CD4-positive, alpha-beta T cell (primary cell): Measurements from ENCODE around the gene SPG21. TPM values are rescaled to one million over a fixed set of nuclear protein-coding genes. Genes with fewer than 3 reads are reported as not detected.
"Not testable (repeated sequence)": the region's sequence is repeated elsewhere in the genome, so short reads cannot be mapped to it uniquely, and the experiment has no call there.

ENCODE experiments used
- ATAC-seq: fragments of 200-7000 bp; cut with Tn5 transposase; one replicate; pipeline ENCODE4 v1.10.0; 2022; ENCODE audit warnings: mild to moderate bottlenecking; ENCODE audit not compliant: poor library complexity
- CTCF ChIA-PET: fragments of 350-600 bp; sonication (Branson Sonifier 250); formaldehyde crosslinking; loops from one replicate; lab custom pipeline; 2021; ENCODE audit warnings: antibody characterized with exemption, inconsistent platforms; lab: Charles Lee
- POLR2A ChIA-PET: fragments of 350-600 bp; sonication (Branson Sonifier 250); formaldehyde crosslinking; loops from one replicate; lab custom pipeline; 2021; ENCODE audit warnings: antibody characterized with exemption, inconsistent platforms; lab: Charles Lee
- DNase-seq, 14 experiments: peaks; one replicate each; pipeline ENCODE4 v3.0.0-alpha.2; 2013 to 2020; ENCODE audit warnings: mixed read lengths in 2 of 14
- H3K27ac ChIP-seq, 2 donors: one replicate each; pipeline versions ENCODE4 v1.5.1 to v1.7.0; 2013; ENCODE audit warnings: low read length in 2 of 2, low read depth in 1 of 2, mild to moderate bottlenecking in 1 of 2
- H3K27me3 ChIP-seq, 2 experiments: 1 replicate in 1 of 2; 2 replicates in 1 of 2; pipeline versions ENCODE4 v1.6.1 to v1.7.0; 2013; ENCODE audit warnings: low read length in 2 of 2, control low read depth in 1 of 2, mild to moderate bottlenecking in 1 of 2, moderate library complexity in 1 of 2; ENCODE audit not compliant: insufficient read depth in 2 of 2, control insufficient read depth in 1 of 2
- H3K36me3 ChIP-seq: one replicate; pipeline ENCODE4 v1.6.1; 2013; ENCODE audit warnings: low read length, control low read depth; ENCODE audit not compliant: insufficient read depth
- H3K4me1 ChIP-seq: one replicate; pipeline ENCODE4 v1.6.1; 2013; ENCODE audit warnings: low read length, control low read depth; ENCODE audit not compliant: insufficient read depth
- H3K4me3 ChIP-seq: one replicate; pipeline ENCODE4 v1.5.1; 2013; ENCODE audit warnings: mild to moderate bottlenecking, low read length, moderate library complexity
- H3K9me3 ChIP-seq, 2 experiments: 1 replicate in 1 of 2; 2 replicates in 1 of 2; pipeline versions ENCODE4 v1.6.1 to v1.7.0; 2013; ENCODE audit warnings: low read length in 2 of 2, mild to moderate bottlenecking in 2 of 2, control low read depth in 1 of 2, moderate library complexity in 1 of 2; ENCODE audit not compliant: control insufficient read depth in 1 of 2, insufficient read depth in 1 of 2
- H3K27ac Mint-ChIP-seq: one replicate; pipeline ENCODE4 v1.8.0; 2020; ENCODE audit warnings: mixed read lengths
- H3K27me3 Mint-ChIP-seq: one replicate; pipeline ENCODE4 v1.8.0; 2021; ENCODE audit warnings: mixed read lengths
- H3K36me3 Mint-ChIP-seq: one replicate; pipeline ENCODE4 v1.8.0; 2021; ENCODE audit warnings: low read depth, mixed read lengths
- H3K4me1 Mint-ChIP-seq: one replicate; pipeline ENCODE4 v1.8.0; 2021; ENCODE audit warnings: low read depth, mixed read lengths
- H3K4me3 Mint-ChIP-seq: one replicate; pipeline ENCODE4 v1.8.0; 2020; ENCODE audit warnings: mild to moderate bottlenecking, mixed read lengths
- H3K9me3 Mint-ChIP-seq: one replicate; pipeline ENCODE4 v1.8.0; 2020; ENCODE audit warnings: mixed read lengths
- intact Hi-C, 2 experiments: fragments of 100-400 bp; cut with DNase I in 1 of 2; cut with micrococcal nuclease in 1 of 2; formaldehyde crosslinking; loops; one replicate each; pipeline versions ENCODE4 v1.15.1 to v1.9.0; 2023 to 2025; cut with DNase I, micrococcal nuclease
- total RNA-seq, 174 experiments: library from RNA in 2 of 174; stranded (reverse) in 2 of 174; gene quantifications; one replicate each; pipeline ENCODE4 v1.2.3 and lab custom pipeline; 2021 to 2026
- TF ChIP-seq, protein P1 (sequence below): fragments of 200-600 bp; IDR thresholded peaks from one replicate; pipeline ENCODE4 v1.8.0; 2022; ENCODE audit warnings: antibody characterized with exemption, mild to moderate bottlenecking

The SPG21 gene
- total RNA-seq, 2 experiments from 2014 or later = 29.4 to 32.7 TPM

GRCh38 chr15:65021488-65021887 lies 31.8 kb upstream of the SPG21 start:
- H3K27ac ChIP-seq = no peak overlapping the region
- H3K9me3 ChIP-seq = no peaks in the 10 kb centered on the region
- H3K36me3 Mint-ChIP-seq = peaks cover 87% of the 10 kb centered on the region
- POLR2A ChIA-PET = no interaction called here
- ATAC-seq = no peak
- intact Hi-C loops = no loop called here
- no peaks in the 10 kb centered on the region for H3K4me1 Mint-ChIP-seq
- CTCF ChIA-PET = no interaction called here
- H3K4me3 Mint-ChIP-seq = no peak overlapping the region
- no peaks in the 10 kb centered on the region for H3K9me3 Mint-ChIP-seq
- H3K4me1 ChIP-seq = no peaks in the 10 kb centered on the region
- no peaks in the 10 kb centered on the region for H3K27me3 Mint-ChIP-seq
- H3K4me3 ChIP-seq = no peak overlapping the region
- no peaks in the 10 kb centered on the region for H3K27me3 ChIP-seq
- TF ChIP-seq, protein P1, sequence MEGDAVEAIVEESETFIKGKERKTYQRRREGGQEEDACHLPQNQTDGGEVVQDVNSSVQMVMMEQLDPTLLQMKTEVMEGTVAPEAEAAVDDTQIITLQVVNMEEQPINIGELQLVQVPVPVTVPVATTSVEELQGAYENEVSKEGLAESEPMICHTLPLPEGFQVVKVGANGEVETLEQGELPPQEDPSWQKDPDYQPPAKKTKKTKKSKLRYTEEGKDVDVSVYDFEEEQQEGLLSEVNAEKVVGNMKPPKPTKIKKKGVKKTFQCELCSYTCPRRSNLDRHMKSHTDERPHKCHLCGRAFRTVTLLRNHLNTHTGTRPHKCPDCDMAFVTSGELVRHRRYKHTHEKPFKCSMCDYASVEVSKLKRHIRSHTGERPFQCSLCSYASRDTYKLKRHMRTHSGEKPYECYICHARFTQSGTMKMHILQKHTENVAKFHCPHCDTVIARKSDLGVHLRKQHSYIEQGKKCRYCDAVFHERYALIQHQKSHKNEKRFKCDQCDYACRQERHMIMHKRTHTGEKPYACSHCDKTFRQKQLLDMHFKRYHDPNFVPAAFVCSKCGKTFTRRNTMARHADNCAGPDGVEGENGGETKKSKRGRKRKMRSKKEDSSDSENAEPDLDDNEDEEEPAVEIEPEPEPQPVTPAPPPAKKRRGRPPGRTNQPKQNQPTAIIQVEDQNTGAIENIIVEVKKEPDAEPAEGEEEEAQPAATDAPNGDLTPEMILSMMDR = no peak
- H3K27ac Mint-ChIP-seq = no peak overlapping the region
- no peak for DNase-seq
- H3K36me3 ChIP-seq = peaks cover 50% of the 10 kb centered on the region

DNA sequence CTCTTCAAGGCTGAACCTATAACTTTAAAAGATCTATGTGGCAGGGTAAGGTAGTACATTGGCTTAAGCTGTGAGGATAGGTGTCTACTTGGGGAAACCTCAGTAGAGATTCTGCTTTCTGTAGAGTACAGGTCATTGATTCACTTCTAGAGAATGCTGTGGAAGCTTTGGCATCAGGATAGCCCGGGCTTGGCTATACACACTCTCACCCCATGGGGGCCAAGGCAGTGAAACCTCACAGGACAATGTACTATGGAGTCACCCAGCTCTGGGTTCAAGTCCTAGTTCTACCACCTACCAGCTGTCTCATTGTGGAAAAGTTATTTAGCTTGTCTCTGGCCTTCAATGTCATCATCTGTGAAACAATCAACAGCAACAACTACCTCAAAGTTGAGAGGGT lies 30.7 kb upstream of the SPG21 start:
- Histone ChIP-seq H3K36me3 (peaks cover 51% of the 10 kb centered on the region), H3K27ac (no peak overlapping the region), H3K4me1 (no peaks in the 10 kb centered on the region), H3K9me3 (no peaks in the 10 kb centered on the region), H3K27me3 (no peaks in the 10 kb centered on the region), H3K4me3 (no peak overlapping the region)
- Mint-ChIP-seq H3K36me3 (peaks cover 87% of the 10 kb centered on the region), H3K4me1 (no peaks in the 10 kb centered on the region), H3K27me3 (no peaks in the 10 kb centered on the region), H3K4me3 (no peak overlapping the region), H3K9me3 (no peaks in the 10 kb centered on the region), H3K27ac (no peak overlapping the region)
- TF ChIP-seq, protein P1 = no peak
- ATAC-seq = no peak
- POLR2A ChIA-PET = no interaction called here
- CTCF ChIA-PET = no interaction called here
- DNase-seq = no peak
- intact Hi-C loops = no loop called here

DNA sequence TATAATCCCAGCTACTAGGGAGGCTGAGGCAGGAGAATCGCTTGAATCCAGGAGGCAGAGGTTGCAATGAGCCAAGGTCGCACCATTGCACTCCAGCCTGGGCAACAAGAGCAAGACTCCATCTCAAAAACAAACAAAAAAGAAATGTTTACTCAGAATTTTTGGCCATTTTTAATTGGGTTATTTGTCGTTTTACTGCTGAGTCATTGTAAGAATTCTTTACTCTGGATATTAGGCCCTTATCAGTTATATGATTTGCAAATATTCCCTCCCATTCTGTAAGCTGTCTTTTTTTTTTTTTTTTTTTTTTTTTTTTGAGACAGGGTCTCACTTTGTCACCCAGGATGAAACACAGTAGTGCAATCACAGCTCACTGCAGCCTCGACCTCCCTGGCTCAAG lies 21.5 kb upstream of the SPG21 start:
- H3K9me3 Mint-ChIP-seq, H3K27ac Mint-ChIP-seq, H3K4me3 ChIP-seq, H3K27me3 ChIP-seq, intact Hi-C loops, H3K27ac ChIP-seq, H3K4me3 Mint-ChIP-seq, POLR2A ChIA-PET, ATAC-seq, DNase-seq, H3K9me3 ChIP-seq, H3K4me1 Mint-ChIP-seq, H3K27me3 Mint-ChIP-seq, H3K4me1 ChIP-seq: not testable (repeated sequence)
- peaks cover 59% of the 10 kb centered on the region for H3K36me3 Mint-ChIP-seq
- H3K36me3 ChIP-seq = peaks cover 38% of the 10 kb centered on the region
- CTCF ChIA-PET = interaction anchor here (0.6 to 0.7 kb wide), 3 partner anchors 1125 to 1808 kb away, joined by 3 read pairs; no protein-coding TSS in a partner anchor

- Histone ChIP-seq H3K36me3 (peaks cover 19% of the 10 kb centered on the region), H3K27me3 (no peaks in the 10 kb centered on the region), H3K27ac (no peak overlapping the region), H3K4me3 (no peak overlapping the region), H3K4me1 (no peaks in the 10 kb centered on the region), H3K9me3 (peaks cover 6 to 8% of the 10 kb centered on the region in 2 experiments)
- DNase-seq (peak in 1 of 14 experiments; percentile 8), ATAC-seq (no peak)
- ChIA-PET CTCF (no interaction called here), POLR2A (no interaction called here)
- Mint-ChIP-seq H3K4me3 (no peak overlapping the region), H3K27me3 (no peaks in the 10 kb centered on the region), H3K9me3 (peaks cover 5% of the 10 kb centered on the region), H3K4me1 (no peaks in the 10 kb centered on the region), H3K36me3 (peaks cover 59% of the 10 kb centered on the region), H3K27ac (no peak overlapping the region)
- intact Hi-C loops = no loop called here
- TF ChIP-seq, protein P1 = no peak
These were observed 19.3 kb upstream of the SPG21 start for GRCh38 chr15:65008983-65009382.
